Stimulated activated CD4-positive, alpha-beta T cell treated with anti-CD3 and anti-CD28 coated beads, Interleukin-1b, Interleukin-23, amount 100 ng/mL, for 48 hours (primary cell): ENCODE results near the gene SHC1.
A peak's percentile ranks its signal among the peaks of the same experiment; 100 is the strongest.
"Not testable (repeated sequence)": the region's sequence is repeated elsewhere in the genome, so short reads cannot be mapped to it uniquely, and the experiment has no call there.

Experiments
- DNase-seq: peaks from one replicate; pipeline ENCODE4 v3.0.0-alpha.2; 2020

The SHC1 gene

GRCh38 chr1:154995301-154995983 lies 24.9 kb upstream of the SHC1 start:
- DNase-seq: not testable (repeated sequence)

GRCh38 chr1:154994591-154994990 lies 24.0 kb upstream of the SHC1 start:
- no peak for DNase-seq

- DNase-seq: no peak
Measured at GRCh38 chr1:154994269-154994587, 23.7 kb upstream of the SHC1 start.

GRCh38 chr1:154993572-154994268 lies 23.2 kb upstream of the SHC1 start, which contains the start of gene LENEP:
Gene LENEP (plus strand): TSS chr1:154993586. CDS start chr1:154993608, 22 bp downstream.
- DNase-seq: no peak

- DNase-seq: no peak
Measured at GRCh38 chr1:154992721-154993571, 22.4 kb upstream of the SHC1 start.

GRCh38 chr1:154990276-154990675 lies 19.7 kb upstream of the SHC1 start:
- DNase-seq: no peak

- DNase-seq: no peak
Measured at GRCh38 chr1:154989195-154989860, 18.8 kb upstream of the SHC1 start.

- no peak for DNase-seq
Measured at GRCh38 chr1:154988058-154988954, 17.8 kb upstream of the SHC1 start.

GRCh38 chr1:154987326-154987725 lies 16.8 kb upstream of the SHC1 start:
- DNase-seq: no peak

- DNase-seq: not testable (repeated sequence)
Measured at GRCh38 chr1:154986736-154987135, 16.2 kb upstream of the SHC1 start.

GRCh38 chr1:154983776-154984466 lies 13.4 kb upstream of the SHC1 start:
- DNase-seq: no peak

GRCh38 chr1:154982897-154983648 lies 12.5 kb upstream of the SHC1 start, which contains the start of gene FLAD1:
Gene FLAD1 (plus strand): TSS chr1:154983344. CDS start chr1:154983695, 351 bp downstream.
- peak; percentile 97 for DNase-seq

- DNase-seq: no peak
Measured at GRCh38 chr1:154982341-154982740, 11.8 kb upstream of the SHC1 start.

- no peak for DNase-seq
Measured at GRCh38 chr1:154978360-154978759, 7.8 kb upstream of the SHC1 start.

GRCh38 chr1:154977762-154978161 lies 7.2 kb upstream of the SHC1 start:
- DNase-seq: not testable (repeated sequence)

- peak; percentile 61 for DNase-seq
Measured at GRCh38 chr1:154975409-154976059, 5.0 kb upstream of the SHC1 start.

- DNase-seq: peak; percentile 96
Measured at GRCh38 chr1:154974808-154975408, 4.4 kb upstream of the SHC1 start.

GRCh38 chr1:154974102-154974807 lies 3.7 kb upstream of the SHC1 start, which contains the start of gene CKS1B:
Gene CKS1B (plus strand): TSS chr1:154974681. CDS start chr1:154974746, 65 bp downstream.
- DNase-seq: peak; percentile 97
